OCI-M2 (cell line): Measurements from ENCODE around the gene NYAP2.

ENCODE experiments used
- DNase-seq: peaks from one replicate; lab custom pipeline; 2025; ENCODE audit not compliant: unreplicated experiment; lab: John Stamatoyannopoulos, UW

The NYAP2 gene

GRCh38 chr2:225614915-225615314, 215.4 kb downstream of the NYAP2 start:
- DNase-seq = no peak

- no peak for DNase-seq
Measured at GRCh38 chr2:225615514-225615913, 216.0 kb downstream of the NYAP2 start.

GRCh38 chr2:225616372-225616771, 216.9 kb downstream of the NYAP2 start:
- no peak for DNase-seq

GRCh38 chr2:225616848-225617247, 217.3 kb downstream of the NYAP2 start:
- no peak for DNase-seq

GRCh38 chr2:225620227-225620626, 220.7 kb downstream of the NYAP2 start:
- DNase-seq = no peak

GRCh38 chr2:225630824-225631533, 231.5 kb downstream of the NYAP2 start:
- no peak for DNase-seq

GRCh38 chr2:225632351-225632750, 232.8 kb downstream of the NYAP2 start:
- DNase-seq = no peak

- DNase-seq = no peak
Measured at GRCh38 chr2:225636558-225636957, 237.0 kb downstream of the NYAP2 start.

GRCh38 chr2:225637259-225637658, 237.7 kb downstream of the NYAP2 start:
- no peak for DNase-seq

- DNase-seq = no peak
Measured at GRCh38 chr2:225640550-225640949, 241.0 kb downstream of the NYAP2 start.

- no peak for DNase-seq
Measured at GRCh38 chr2:225649274-225649673, 249.8 kb downstream of the NYAP2 start.

- DNase-seq = no peak
Measured at GRCh38 chr2:225650041-225650440, 250.5 kb downstream of the NYAP2 start.

GRCh38 chr2:225660262-225661131, 261.0 kb downstream of the NYAP2 start:
- DNase-seq = peak; percentile 10

- no peak for DNase-seq
Measured at GRCh38 chr2:225662101-225662500, 262.6 kb downstream of the NYAP2 start.

- no peak for DNase-seq
Measured at GRCh38 chr2:225667445-225667844, 267.9 kb downstream of the NYAP2 start.

- DNase-seq = no peak
Measured at GRCh38 chr2:225668606-225669266, 269.2 kb downstream of the NYAP2 start.

- no peak for DNase-seq
Measured at GRCh38 chr2:225670111-225670974, 270.8 kb downstream of the NYAP2 start.

- no peak for DNase-seq
Measured at GRCh38 chr2:225678792-225679191, 279.3 kb downstream of the NYAP2 start.

- no peak for DNase-seq
Measured at GRCh38 chr2:225683258-225683657, 283.7 kb downstream of the NYAP2 start.

- DNase-seq = no peak
Measured at GRCh38 chr2:225690153-225690552, 290.6 kb downstream of the NYAP2 start.

GRCh38 chr2:225691711-225692110, 292.2 kb downstream of the NYAP2 start:
- DNase-seq = no peak
